Right lobe of liver (tissue), 4 donors: ENCODE data around the gene MPPED1.

Experiments used
- POLR2A ChIP-seq: fragments of 450-650 bp; IDR thresholded peaks from one replicate; pipeline ENCODE4 v1.6.1; 2017; ENCODE audit warnings: antibody characterized with exemption, mild to moderate bottlenecking
- TF ChIP-seq, protein P1 (sequence below), 4 donors: fragments of 200-600 bp in 3 of 4; fragments of 450-650 bp in 1 of 4; IDR thresholded peaks; one replicate each; pipeline versions ENCODE4 v1.5.1 to v1.8.0; 2016 to 2022; ENCODE audit warnings: antibody characterized with exemption in 4 of 4, mild to moderate bottlenecking in 2 of 4
- donor health status: DM: no; HTN: no; CAD: no.
- donor health status: DM: no; HTN: no; CAD: no.
- donor health status: DM: no; HTN: yes; CAD: no.

DNA sequence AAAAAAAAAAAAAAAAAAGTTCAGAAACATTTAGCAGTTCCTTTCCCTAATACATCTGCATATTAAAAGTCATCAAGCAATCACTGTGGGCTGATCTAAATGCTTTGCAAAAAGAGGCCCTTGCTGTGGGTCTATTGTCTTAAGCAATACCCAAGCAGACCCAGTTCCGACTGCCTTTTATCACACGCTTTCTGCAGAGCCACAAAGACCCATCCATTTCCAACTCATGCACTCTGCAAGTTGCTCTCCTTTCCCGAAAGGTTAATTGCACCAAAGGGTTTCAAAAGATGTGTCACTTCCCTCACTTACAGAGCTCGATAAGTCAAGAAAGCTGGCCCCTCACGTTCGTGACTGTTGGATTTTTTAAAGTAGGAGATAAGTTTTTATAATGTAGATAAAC is 138.9 kb downstream of the MPPED1 start:
- TF ChIP-seq, protein P1, sequence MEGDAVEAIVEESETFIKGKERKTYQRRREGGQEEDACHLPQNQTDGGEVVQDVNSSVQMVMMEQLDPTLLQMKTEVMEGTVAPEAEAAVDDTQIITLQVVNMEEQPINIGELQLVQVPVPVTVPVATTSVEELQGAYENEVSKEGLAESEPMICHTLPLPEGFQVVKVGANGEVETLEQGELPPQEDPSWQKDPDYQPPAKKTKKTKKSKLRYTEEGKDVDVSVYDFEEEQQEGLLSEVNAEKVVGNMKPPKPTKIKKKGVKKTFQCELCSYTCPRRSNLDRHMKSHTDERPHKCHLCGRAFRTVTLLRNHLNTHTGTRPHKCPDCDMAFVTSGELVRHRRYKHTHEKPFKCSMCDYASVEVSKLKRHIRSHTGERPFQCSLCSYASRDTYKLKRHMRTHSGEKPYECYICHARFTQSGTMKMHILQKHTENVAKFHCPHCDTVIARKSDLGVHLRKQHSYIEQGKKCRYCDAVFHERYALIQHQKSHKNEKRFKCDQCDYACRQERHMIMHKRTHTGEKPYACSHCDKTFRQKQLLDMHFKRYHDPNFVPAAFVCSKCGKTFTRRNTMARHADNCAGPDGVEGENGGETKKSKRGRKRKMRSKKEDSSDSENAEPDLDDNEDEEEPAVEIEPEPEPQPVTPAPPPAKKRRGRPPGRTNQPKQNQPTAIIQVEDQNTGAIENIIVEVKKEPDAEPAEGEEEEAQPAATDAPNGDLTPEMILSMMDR (IDR thresholded peaks at IDR 0.05): no peak
- no peak for TF ChIP-seq POLR2A
